Stimulated activated CD8-positive, alpha-beta memory T cell treated with anti-CD3 and anti-CD28 coated beads, Interleukin-12 subunit alpha, Interleukin-12 subunit beta, amount 100 ng/mL, for 24 hours (primary cell): ENCODE data around the gene PAIP2B.
"Not testable (repeated sequence)": the region's sequence is repeated elsewhere in the genome, so short reads cannot be mapped to it uniquely, and the experiment has no call there.

ENCODE experiments used
- DNase-seq: peaks from one replicate; pipeline ENCODE4 v3.0.0-alpha.2; 2020; ENCODE audit errors: extremely low read depth

Gene PAIP2B, protein sequence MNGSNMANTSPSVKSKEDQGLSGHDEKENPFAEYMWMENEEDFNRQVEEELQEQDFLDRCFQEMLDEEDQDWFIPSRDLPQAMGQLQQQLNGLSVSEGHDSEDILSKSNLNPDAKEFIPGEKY

GRCh38 chr2:71226965-71227560, at the start of gene PAIP2B:
TSS of gene PAIP2B (minus strand) at chr2:71227103. CDS start at chr2:71202589, 24,514 bp downstream.
- DNase-seq, result peak; percentile 96

DNA sequence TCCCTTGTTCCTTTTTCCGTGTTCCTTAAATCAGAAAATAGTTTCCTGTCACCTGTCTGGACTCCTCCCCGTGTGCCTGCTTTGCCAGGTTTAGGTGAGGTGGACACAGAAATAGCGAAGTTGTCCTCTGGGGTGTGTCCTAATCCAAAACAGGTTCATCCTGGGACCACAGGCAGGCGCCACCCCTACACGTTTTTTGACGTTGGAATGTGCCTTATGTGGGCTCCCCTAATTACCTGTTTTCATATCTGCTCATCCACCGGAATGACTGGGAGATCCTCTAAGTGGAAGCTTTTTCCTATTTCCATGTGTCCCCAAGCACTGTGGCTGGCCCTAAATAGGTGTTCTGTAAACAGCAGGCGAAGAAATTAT, 49.0 kb upstream of the PAIP2B start:
- DNase-seq, result no peak

DNA sequence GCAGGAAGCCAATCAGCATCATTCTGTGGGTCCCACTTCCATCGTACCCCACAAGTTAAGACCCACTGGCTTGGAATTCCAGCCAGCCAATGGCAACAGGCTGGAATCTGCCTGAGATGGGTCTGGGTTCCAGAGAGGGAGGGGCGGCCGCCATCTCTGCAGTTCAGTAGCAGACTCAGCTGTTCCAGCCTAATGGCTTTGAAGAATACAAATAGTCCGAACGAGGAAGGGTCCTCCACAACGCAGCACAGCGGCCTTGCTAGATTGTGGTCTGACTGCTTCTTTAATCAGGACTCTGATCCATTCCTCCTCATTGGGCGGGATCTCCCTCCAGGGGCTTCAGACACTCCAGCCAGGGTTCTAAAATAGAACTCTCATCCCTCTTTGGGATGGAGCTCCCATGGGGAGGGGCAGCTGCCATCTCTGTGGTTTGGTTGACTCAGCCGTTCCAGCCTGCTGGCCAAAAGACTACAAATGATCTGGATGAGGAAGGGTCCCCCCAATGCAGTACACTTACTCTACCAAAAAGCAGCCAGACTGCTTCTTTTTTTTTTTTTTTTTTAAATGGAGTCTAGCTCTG, 42.7 kb upstream of the PAIP2B start:
- no peak for DNase-seq

DNA sequence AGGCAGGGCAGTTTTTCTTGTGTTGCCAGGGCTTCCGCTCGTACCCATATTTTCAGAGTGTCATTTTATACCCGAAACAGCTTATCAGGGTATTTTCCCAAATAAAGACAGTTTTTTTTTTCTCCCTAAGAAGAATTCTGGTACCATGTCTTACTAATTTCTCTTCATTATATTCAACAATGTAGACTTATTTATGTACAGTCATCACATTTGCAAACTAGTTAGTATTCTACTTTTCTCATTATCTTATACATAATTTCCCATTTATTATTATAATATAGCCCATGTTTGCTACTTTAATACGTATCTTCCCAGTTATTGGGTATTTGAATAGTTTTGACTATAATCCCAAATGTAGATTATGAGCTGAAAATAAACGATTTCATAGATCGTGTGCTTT, 36.5 kb upstream of the PAIP2B start:
- no peak for DNase-seq

DNA sequence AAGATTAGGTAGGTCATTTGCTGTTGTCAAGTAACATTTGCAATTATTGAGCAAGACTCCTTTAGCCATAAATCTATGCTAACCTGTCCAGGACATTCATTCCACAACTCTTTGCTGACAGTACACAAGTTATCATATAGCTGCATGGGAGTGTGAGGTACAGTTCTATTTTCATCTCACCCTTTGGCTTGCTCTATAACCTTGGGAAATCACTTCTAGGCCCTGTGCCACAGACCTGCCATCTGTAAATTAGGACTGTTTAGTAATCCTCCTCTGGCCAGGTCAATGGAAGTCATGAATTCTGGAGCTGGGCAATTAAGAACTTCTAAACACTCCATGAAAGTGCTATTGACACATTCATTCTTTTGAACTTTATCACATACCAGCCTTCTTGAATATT, 34.6 kb upstream of the PAIP2B start:
- no peak for DNase-seq

- DNase-seq, result no peak
Observed at GRCh38 chr2:71256421-71256820, 29.5 kb upstream of the PAIP2B start.

GRCh38 chr2:71254776-71255175, 27.9 kb upstream of the PAIP2B start:
- DNase-seq, result no peak

DNA sequence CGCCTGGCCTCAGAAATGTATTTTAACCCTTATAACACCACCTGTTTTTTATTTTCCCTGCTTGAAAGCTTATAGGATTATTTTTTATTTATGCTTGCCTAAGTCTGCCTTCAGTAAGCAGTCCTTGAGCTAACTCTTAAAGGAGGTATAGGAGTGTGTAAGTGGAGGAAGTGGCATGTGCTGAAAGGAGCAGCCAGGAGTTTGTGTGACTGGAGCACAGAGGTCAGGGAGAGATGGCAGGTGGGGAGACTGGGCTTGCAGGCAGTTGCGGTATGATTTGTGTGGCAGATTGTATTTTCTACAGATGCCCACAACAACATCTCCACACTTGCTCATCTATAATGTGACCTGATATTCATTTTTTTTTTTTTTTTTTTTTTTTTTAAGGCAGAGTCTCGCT, 27.2 kb upstream of the PAIP2B start:
- DNase-seq, result no peak

GRCh38 chr2:71253476-71253875, 26.6 kb upstream of the PAIP2B start:
- no peak for DNase-seq

DNA sequence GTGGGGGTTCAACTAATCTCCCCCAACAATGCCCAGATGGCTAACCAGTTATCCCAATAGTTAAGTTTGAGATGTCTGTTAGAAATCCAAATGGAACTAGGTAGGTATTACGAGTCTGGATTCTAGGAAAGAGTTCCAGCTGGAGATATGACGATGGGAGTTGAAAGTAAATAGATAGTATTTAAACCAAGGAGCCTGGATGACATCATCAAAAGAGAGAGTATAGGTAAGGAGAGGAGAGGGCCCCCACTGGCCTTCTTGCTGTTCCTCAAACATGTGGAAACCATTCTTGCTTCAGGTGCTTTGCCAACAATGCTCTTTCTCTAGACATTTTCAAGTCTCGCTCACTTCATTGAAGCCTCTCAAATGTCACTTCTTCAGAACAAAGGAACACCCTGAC, 26.0 kb upstream of the PAIP2B start:
- DNase-seq, result no peak

DNA sequence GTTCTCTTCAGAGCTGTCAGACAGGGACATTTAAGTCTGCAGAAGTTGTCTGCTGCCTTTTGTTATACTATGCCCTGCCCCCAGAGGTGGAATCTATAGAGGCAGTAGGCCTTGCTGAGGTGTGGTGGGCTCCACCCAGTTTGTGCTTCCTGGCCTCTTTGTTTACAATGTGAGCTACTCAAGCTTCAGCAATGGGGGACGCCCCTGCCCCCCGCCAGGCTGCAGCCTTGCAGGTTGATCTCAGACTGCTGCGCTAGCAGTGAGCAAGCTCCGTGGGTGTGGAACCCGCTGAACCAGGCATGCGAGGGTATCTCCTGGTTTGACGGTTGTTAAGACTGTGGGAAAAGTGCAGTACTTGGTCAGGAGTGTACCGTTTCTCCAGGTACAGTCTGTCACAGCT, 24.0 kb upstream of the PAIP2B start:
- no peak for DNase-seq

- DNase-seq, result no peak
Observed at GRCh38 chr2:71244302-71244660, 17.4 kb upstream of the PAIP2B start.

GRCh38 chr2:71243634-71244301, 16.9 kb upstream of the PAIP2B start:
- DNase-seq, result no peak

- no peak for DNase-seq
Observed at GRCh38 chr2:71240794-71241193, 13.9 kb upstream of the PAIP2B start.

DNA sequence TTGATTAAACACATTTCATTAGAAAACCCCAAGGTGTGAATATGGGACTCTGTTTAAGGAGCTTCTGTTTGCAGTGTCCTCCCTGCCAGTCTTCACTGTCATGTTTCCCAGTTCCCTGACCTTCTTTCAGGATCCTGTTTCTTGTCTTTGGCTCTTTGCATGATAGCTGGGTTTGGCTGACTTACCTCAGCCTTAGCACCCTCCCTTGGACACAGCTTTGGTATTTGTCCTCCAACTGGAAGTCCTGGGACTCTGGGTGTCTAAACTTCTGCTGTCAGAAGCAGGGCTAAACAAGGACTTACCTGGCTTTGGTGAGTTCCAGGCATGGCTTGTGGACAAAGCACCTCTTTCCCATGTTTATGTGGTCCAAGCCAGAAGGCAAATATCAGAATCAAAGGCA, 11.2 kb upstream of the PAIP2B start:
- no peak for DNase-seq

DNA sequence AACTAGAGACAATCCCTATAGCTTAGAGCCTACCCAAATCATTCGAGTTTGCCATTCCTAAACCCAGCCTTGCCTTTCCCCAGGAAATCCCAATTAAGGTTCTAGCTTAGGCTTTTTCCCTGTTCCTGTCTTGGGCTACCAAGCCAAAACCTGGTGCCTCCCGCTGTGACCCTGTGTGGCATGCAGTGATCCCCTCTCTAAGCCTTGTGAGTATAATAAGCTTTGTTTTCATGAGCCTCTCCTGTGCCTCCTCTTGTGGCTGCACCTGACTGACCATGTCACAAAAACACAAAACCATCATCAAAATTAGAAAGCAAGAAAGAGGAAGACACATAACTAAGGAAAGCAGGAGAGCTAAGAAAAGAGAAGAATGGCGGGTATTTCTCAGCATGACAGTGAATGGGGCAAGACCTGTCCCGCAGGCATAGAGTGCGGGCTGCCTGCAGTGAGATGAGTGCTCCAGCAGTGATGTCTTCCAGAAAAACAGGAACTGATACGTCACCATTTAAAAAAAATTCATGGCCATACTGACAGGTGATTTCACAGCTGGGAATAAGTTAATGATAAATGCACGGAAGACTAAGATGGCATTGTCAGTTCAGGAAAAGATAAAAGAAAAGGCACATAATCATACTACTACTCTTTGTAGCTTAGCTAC, 9.2 kb upstream of the PAIP2B start:
- DNase-seq, result no peak

DNA sequence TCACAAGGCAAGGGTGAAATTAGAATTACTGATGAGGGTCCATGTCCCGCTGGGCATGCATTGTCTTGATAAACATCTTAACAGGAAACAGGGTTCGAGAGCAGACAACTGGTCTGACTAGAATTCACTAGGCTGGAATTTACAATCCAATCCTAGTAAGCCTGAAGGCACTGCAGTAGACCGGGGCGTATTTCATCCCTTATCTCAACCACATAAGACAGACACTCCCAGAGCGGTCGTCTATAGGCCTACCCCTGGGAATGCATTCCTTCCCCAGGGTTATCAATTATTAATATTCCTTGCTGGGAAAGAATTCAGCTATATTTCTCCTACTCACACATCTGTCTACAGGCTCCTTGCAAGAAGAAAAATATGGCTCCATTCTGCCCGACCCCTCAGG, 6.2 kb upstream of the PAIP2B start:
- not testable (repeated sequence) for DNase-seq

DNA sequence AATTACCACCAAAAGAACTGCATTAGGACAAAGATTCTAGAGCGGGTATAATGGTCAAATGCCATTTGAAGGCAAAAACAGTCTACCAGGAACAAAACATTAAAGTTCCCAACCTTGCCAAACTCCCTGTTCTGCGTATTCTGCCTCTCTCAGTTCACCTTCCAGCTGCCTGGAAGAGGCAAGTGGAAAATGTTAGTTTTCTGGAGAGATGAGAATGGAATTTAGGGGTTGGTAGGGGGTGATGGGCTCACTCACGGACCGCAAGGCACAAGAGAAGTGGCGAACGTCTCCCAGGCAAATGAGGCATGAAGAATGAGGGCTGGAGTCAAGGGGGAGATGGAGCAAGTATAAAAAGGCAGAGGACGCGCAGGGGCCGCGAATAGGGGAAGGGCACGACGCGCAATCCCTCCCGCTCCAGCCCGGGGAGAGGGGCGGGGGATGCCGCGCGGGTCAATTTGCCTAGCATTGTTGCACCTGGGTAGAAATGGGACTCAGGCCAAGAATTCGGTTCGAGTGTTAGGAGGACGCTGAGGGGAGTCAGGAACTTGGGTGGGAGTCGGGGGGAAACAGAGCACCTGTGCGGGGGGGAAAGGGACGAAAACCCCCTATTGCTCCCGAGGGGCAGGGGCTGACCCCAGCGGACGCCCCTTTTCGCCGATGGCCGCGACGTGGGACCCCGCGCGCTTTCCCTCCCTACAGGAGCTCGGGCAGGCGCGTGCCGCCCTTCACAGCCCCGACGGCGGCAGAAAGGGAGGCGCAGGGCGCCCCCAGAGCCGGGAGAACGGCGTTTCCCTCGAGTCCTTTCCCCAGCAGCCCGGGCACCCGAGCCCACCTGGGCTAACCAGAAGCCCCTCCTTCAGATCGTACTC, 573 bp downstream of the PAIP2B start:
- no peak for DNase-seq

- DNase-seq, result no peak
Observed at GRCh38 chr2:71224935-71225334, 2.0 kb downstream of the PAIP2B start.

DNA sequence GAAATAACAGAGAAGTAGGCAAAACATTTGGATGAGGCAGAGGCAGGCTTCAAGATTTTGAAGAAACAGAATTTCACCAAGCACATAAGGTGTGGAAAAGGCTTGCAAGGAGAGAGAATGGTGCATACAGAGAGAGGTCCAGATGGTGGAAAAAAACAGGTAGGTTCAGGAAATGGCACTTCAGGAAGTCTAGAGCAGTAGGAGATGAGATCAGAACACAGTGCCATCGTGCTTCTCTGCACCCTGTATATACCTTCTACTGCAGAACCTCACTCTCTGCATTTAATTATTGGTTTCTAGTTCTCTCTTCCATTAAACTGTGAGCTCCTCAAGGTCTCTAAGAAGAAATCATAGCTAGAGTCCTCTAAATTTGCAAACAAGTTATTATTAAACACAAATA, 2.4 kb downstream of the PAIP2B start:
- no peak for DNase-seq

GRCh38 chr2:71223767-71224333, 3.1 kb downstream of the PAIP2B start:
- DNase-seq, result no peak

DNA sequence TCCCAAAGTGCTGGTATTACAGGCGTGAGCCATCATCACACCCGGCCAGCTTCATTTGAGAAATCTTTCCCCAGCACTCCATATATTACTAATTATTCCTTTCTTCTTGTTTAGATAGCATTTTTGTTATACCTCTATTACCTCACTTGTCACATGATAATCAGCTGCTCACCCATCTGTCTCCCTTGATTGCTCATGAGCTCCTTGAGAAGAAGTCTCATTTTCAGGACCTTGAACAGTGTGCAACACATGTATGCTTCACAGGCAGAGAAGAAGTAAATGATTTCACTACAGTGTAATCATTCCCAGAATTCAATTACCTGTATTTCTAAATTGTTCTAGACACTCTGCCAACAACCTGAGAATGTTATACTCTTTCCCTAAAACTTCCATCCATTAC, 6.2 kb downstream of the PAIP2B start:
- no peak for DNase-seq
